ENCODE data around the gene SEC22C.
"Not testable (repeated sequence)": the region's sequence is repeated elsewhere in the genome, so short reads cannot be mapped to it uniquely, and the experiment has no call there.

The SEC22C gene

DNA sequence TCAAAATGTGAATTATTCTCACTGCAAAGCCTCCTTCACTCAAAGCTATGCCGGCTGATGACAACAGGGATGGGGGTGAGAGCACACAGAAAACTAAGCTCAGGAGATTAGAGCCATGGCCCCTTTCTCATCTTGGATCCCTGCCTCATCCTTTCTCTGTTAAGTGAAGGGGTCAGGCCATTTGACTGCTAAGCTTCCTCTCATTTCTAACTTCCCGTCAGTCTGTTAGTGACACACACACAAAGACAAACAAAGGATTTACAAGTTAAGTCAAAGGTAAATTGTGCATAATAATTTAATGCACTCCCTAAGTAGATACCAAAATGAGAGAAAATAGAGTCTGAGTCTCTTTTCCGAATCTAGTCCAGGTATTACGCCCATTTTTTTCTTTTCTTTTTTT lies 10.0 kb upstream of the SEC22C start:
- TF ChIP-seq, protein P1, sequence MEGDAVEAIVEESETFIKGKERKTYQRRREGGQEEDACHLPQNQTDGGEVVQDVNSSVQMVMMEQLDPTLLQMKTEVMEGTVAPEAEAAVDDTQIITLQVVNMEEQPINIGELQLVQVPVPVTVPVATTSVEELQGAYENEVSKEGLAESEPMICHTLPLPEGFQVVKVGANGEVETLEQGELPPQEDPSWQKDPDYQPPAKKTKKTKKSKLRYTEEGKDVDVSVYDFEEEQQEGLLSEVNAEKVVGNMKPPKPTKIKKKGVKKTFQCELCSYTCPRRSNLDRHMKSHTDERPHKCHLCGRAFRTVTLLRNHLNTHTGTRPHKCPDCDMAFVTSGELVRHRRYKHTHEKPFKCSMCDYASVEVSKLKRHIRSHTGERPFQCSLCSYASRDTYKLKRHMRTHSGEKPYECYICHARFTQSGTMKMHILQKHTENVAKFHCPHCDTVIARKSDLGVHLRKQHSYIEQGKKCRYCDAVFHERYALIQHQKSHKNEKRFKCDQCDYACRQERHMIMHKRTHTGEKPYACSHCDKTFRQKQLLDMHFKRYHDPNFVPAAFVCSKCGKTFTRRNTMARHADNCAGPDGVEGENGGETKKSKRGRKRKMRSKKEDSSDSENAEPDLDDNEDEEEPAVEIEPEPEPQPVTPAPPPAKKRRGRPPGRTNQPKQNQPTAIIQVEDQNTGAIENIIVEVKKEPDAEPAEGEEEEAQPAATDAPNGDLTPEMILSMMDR (IDR thresholded peaks at IDR 0.05; ENCODE audit: low read depth, low read length), result no peak
- H3K4me3 ChIP-seq (ENCODE audit: low read depth, low read length), result peak overlapping the region; percentile 77

DNA sequence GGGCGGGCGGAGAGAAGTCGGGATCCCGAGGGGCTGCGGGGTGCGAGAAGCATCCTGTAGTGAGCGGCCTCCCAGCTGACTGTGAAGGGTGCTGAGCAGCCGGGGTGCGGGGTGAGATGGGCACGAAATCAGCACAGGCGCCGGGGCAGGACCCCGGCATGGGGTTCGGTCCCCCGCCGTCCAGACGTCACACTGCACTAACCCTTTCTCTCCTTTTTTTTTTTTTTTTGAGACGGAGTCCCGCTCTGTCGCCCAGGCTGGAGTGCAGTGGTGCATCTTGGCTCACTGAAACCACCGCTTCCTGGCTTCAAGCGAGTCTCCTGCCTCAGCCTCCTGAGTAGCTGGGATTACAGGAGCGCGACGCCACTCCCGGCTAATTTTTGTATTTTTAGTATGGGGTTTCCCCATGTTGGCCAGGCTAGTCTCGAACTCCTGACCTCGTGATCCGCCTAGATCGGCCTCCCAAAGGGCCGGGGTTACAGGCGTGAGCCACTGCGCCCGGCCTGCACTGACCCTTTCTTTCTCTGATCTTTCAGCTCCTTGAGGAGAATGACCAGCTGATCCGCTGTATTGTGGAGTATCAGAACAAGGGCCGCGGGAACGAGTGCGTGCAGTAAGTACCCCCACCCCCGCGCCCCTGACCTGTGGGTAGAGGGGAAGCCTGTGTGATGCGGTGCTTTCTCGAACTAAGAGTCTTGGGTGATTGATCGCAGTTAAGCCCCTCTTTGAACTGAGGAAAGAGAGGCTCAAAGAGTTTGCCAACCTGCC lies 9.4 kb upstream of the SEC22C start:
- TF ChIP-seq, protein P1 (IDR thresholded peaks at IDR 0.05; ENCODE audit: low read depth, low read length), result no peak
- peak overlapping the region; percentile 77 for H3K4me3 ChIP-seq (ENCODE audit: low read depth, low read length)

DNA sequence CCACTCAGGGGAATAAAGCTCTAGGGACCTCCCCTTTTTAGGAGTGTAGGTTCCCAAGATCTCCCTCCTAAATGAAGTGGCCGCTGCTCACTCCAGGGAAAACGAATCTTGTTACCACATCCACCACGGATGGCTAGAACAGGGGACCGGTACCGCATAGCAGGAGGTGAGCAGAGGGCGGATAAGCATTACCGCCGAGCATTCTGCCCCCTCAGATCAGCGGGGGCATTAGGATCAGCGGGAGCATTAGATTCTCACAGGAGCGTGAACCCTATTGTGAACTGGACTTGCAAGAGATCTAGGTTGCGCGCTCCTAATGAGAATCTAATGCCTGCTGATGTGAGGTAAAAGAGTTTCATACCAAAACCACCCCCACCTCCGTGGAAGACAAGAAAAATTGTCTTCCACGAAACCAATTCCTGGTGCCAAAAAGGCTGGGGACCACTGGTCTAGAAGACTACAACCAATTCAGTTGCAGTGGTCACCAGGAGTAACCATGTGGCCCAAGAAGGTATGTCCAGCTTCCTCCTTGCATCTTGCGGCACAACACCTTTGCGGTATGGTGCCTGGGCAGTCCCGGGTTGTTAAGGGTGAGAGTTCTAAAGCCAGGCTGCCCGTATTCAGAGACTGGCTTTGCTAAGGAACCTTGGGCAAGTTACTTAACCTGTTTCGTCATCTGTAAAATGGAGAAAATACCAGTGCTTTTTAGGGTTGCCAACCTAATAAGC lies 7.8 kb upstream of the SEC22C start:
- H3K4me3 ChIP-seq (ENCODE audit: low read depth, low read length), result peak overlapping the region; percentile 77; the same call in 1 of the 2 replicates
- TF ChIP-seq, protein P1 (IDR thresholded peaks at IDR 0.05; ENCODE audit: low read depth, low read length), result no peak

DNA sequence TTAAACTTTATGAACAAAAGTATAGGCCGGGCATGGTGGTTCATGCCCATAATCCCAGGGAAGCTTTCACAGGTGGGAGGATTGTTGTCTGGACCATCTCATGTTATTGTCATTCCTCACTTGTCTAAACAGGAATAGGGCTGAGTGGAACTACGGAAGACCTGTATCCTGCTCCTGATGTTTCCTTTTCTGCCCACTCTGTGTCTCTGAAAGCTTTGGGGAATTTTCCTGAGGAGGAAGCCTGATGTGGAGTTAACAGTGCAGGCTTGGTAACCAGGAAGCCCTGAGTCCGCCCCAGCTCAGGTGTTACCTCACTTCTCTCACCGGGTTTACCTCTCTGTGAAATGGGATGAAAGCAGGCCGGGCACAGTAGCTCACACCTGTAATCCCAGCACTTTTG lies 6.9 kb upstream of the SEC22C start:
- H3K4me3 ChIP-seq (ENCODE audit: low read depth, low read length), result no peak overlapping the region
- TF ChIP-seq, protein P1 (IDR thresholded peaks at IDR 0.05; ENCODE audit: low read depth, low read length), result no peak

DNA sequence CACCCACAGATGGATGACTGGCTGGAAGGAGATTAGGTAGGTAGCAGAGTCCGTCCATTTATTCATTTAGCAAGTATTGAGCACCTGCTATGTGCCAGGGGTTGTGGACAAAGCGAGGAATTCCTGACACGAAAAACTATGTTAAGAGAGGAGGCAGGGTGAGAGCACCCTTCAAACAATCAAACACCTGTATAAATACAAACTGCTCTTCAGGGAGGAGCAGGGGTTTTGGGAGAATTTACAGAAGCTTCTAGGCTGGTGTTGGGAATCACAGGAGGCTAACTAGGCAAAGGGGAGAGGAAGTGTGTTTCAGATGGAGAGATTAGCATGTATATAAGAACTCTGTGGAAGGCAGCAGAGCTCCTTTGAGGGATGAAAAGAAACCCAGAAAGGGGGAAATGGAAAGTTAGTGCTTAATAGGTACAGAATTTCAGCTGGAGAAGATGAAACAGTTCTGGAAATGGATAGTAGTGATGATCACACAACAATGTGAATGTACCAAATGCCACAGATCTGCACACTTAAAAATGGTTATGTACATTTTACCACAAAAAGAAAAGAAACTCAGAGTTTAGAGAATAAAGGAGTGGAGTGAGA lies 805 bp upstream of the SEC22C start:
- H3K4me3 ChIP-seq (ENCODE audit: low read depth, low read length), result peak overlapping the region; percentile 75
- TF ChIP-seq, protein P1 (IDR thresholded peaks at IDR 0.05; ENCODE audit: low read depth, low read length), result no peak

DNA sequence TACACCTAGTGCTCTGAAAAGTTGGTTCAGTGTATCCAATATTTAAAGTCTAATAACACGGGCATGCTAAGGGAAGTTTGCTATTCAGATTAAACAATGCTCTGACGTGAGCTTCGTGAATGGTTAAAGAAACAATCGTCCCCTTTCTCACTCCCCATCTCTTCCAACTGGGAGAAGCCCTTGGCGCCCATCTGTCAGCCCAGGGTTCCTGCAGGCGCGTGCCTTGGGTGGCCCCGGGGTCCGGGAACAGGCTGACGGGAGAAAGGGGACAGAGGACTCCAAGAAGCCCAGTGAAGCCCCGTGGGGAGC lies 413 bp downstream of the SEC22C start:
- TF ChIP-seq, protein P1 (IDR thresholded peaks at IDR 0.05; ENCODE audit: low read depth, low read length), result no peak
- H3K4me3 ChIP-seq (ENCODE audit: low read depth, low read length), result peak overlapping the region; percentile 75

DNA sequence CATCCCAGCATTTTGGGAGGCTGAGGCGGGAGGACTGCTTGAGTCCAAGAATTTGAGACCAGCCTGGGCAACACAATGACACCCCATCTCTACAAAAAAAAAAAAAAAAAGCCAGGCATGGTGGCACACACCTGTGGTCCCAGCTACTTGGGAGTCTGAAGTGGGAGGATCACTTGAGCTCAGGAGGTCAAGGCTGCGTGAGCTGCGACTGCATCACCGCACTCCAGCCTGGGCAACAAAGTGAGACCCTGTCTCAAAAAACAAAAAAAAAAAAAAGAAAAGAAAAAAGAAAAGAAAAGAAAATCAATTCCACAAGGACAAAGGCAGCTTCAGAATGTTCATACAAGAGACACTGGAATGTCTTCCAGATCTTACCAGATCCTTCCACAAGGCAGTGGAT lies 2.4 kb downstream of the SEC22C start:
- not testable (repeated sequence) for H3K4me3 ChIP-seq (ENCODE audit: low read depth, low read length)

All from WI38 (cell line).